GM13976 (cell line): Measurements from ENCODE around the gene PTPRE.

Experiments used
- DNase-seq: peaks from one replicate; pipeline ENCODE4 v3.0.0; 2012; ENCODE audit warnings: low spot score
- in situ Hi-C: fragments of 300-500 bp; cut with MboI; formaldehyde crosslinking; loops from one replicate; pipeline ENCODE4 v1.12.0; 2022; ENCODE audit warnings: low sequenced_read_pairs, mixed read lengths, inconsistent platforms; ENCODE audit not compliant: unreplicated experiment
- TF ChIP-seq, protein P1 (sequence below): IDR thresholded peaks from 2 replicates; pipeline ENCODE4 v1.5.1; 2012; ENCODE audit warnings: borderline replicate concordance, mild to moderate bottlenecking; ENCODE audit not compliant: insufficient read depth; ENCODE audit errors: extremely low read depth, missing control alignments, control extremely low read depth

Gene PTPRE

DNA sequence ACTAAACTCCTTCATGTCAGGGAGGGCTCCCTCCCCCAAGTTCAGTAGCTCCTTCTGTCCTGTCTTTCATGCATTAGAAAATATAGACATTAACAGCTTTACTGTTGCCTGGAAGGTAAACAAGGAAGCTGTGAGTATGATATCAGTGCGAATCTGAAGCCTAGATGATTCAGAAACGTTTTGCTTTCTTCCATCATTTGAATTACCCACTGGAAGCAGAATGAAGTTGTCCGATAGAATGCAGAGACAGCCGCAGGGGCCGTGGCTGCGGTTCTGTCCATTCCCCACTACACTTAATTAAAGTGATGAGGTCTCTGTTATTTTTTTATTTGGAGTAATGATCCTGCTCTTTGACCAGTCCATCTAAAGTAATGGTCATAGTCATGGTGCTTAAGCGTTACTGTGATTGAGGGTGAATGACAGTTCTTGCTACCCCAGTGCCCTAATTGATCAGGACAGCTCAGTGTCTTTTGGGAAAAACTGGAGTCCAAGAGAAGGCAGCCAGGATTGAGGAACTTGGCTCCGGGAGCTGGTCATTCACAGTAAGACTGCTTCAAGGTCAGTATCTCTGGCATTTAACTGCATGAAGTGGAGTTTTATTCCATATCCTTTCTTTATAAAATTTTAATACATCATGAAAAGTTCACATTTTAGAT lies 69.9 kb downstream of the PTPRE start:
- TF ChIP-seq, protein P1, sequence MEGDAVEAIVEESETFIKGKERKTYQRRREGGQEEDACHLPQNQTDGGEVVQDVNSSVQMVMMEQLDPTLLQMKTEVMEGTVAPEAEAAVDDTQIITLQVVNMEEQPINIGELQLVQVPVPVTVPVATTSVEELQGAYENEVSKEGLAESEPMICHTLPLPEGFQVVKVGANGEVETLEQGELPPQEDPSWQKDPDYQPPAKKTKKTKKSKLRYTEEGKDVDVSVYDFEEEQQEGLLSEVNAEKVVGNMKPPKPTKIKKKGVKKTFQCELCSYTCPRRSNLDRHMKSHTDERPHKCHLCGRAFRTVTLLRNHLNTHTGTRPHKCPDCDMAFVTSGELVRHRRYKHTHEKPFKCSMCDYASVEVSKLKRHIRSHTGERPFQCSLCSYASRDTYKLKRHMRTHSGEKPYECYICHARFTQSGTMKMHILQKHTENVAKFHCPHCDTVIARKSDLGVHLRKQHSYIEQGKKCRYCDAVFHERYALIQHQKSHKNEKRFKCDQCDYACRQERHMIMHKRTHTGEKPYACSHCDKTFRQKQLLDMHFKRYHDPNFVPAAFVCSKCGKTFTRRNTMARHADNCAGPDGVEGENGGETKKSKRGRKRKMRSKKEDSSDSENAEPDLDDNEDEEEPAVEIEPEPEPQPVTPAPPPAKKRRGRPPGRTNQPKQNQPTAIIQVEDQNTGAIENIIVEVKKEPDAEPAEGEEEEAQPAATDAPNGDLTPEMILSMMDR = no peak
- DNase-seq = no peak
- in situ Hi-C loops = no loop called here

DNA sequence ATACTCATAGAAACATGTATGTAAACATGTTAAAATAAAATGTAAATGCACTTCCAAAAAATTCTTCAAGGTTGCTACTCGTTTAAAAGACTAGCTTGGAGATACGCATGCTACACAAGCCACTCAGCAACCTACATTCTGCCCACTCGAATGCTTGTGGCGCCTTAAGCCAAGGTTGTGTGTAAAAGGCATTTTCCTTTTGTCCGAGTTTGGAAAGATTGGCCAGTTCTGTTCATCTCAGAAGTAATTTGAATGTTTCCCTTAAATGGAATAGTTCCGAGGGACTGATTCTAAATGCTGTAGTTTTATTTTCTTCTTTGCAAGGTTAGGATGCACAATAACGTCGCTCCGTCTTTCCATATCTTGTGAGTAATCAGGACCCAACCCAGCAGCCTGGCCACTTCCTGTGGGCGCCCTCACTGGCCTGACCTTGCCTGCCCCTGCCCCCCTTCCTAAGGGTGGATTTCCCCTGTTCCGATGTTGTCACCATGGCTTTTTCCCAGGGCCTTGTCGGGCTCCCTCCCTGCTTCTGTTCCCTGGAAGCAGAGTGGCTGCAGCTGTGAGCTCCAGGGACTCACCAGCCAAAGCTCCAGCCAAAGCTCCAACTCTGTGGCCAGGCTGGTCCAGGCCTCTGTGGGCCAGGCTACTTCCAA lies 70.6 kb downstream of the PTPRE start:
- no peak for DNase-seq
- TF ChIP-seq, protein P1 = no peak
- in situ Hi-C loops = no loop called here

DNA sequence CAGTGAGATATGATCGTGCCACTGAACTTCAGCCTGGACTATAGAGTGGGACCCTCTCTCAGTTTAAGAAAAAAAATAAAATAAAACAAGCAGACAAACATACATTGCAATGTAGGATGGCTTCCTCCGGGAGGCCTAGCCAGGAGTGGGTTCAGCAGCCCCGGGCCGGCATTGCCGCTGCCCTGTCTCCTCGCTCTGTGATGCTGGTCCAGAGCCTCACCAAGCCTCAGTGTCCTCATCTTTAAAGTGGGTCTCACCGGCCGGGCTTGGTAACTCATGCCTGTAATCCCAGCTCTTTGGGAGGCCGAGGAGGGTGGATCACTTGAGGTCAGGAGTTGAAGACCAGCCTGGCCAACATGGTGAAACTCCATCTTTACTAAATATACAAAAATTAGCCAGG lies 71.6 kb downstream of the PTPRE start:
- in situ Hi-C loops = no loop called here

DNA sequence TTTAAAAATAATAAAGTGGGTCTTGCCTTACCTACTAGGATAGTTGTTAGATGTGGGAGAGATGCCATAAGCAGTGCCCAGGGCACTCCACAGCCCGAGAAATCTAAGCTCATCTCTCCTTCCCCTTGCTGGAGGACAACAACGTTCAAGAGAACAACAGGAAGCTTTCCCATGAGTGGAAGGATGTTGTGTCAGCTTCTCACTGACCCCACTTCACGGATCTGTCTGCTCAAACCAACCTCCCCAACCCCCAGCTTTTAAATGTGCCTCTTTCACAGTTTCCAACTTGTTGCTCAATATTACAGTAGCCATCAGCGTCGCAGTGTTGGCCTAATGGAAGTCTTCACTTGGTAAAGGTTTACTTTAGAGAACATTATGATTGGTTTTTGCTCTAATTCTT lies 72.1 kb downstream of the PTPRE start:
- in situ Hi-C loops = no loop called here
- TF ChIP-seq, protein P1 = no peak
- no peak for DNase-seq

More for the DNA sequence above, 71.6 kb downstream of the PTPRE start:
- TF ChIP-seq, protein P1 = no peak
- no peak for DNase-seq

DNA sequence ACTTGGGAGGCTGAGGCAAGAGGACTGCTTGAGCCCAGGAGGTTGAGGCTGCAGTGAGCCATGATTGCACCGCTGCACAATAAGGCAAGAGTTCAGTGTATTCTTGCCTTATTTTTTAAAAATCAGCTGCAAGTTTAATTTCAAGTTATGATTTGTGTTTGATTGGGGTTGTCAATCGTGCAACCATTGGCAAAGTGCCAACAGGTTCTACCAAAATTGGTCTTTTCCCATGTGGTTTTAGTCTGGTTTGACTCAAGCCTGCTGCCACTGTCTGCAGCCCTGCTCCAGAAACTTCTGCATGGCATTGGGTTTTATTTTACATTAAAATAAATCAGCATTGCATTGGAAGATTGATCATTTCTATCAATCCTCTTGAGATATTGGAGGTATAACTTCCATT lies 72.7 kb downstream of the PTPRE start:
- DNase-seq = no peak
- TF ChIP-seq, protein P1 = no peak
- in situ Hi-C loops = no loop called here

DNA sequence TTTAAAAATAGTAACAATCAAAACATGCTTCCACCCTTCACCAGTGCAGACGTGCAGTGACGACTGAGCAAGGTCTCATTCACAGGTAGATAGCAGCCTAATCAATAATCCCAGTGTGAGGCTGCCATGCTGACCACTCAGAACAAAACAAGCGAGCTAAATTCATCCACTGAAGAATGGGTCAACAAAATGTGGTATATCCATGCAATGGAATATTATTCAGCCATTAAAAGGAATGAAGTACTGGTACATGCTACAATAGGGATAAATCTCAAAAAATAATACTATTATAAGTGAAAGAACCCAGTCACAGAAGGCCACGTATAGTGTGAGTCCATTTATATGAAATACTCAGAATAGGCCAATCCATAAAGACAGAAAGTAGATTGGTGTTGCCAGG lies 74.0 kb downstream of the PTPRE start:
- TF ChIP-seq, protein P1 = no peak
- in situ Hi-C loops = no loop called here
- DNase-seq = no peak
